OCI-LY7 (cell line): ENCODE data around the gene NDUFAF4. TPM values are rescaled to one million over a fixed set of nuclear protein-coding genes. Genes with fewer than 3 reads are reported as not detected.

Experiments used
- BruUV-seq: library from RNA; stranded (reverse); fragments of 400-500 nt; replicated peaks from 2 replicates; lab custom pipeline; 2021; lab: Mats Ljungman, UMichigan
- CTCF ChIA-PET: fragments of 300-600 bp; sonication (Branson Sonifier 250); formaldehyde crosslinking; loops from one replicate; lab custom pipeline; 2022; ENCODE audit warnings: antibody characterized with exemption; ENCODE audit not compliant: unreplicated experiment; lab: Charles Lee
- POLR2A ChIA-PET: fragments of 300-600 bp; sonication (Branson Sonifier 250); formaldehyde crosslinking; loops from one replicate; lab custom pipeline; 2022; ENCODE audit warnings: antibody characterized with exemption; lab: Charles Lee
- DNase-seq: peaks from one replicate; pipeline ENCODE4 v3.0.0-alpha.2; 2015; ENCODE audit warnings: low spot score
- H2AFZ ChIP-seq: fragments of 200-600 bp; sonication (generic), shearing (Covaris generic); 2 replicates; pipeline ENCODE4 v1.6.1; 2014; ENCODE audit warnings: mild to moderate bottlenecking, antibody characterized with exemption, low read length, moderate library complexity
- H3K27ac ChIP-seq: fragments of 200-600 bp; sonication (generic); 2 replicates; pipeline ENCODE4 v1.5.1; 2014; ENCODE audit warnings: mixed run types, low read depth, mild to moderate bottlenecking, moderate library complexity, low read length, inconsistent platforms; ENCODE audit not compliant: poor library complexity, severe bottlenecking
- H3K36me3 ChIP-seq: fragments of 200-600 bp; sonication (generic); 2 replicates; pipeline ENCODE4 v1.6.1; 2014; ENCODE audit warnings: mild to moderate bottlenecking, antibody characterized with exemption, low read length, moderate library complexity, mixed read lengths; ENCODE audit not compliant: insufficient read depth
- H3K4me1 ChIP-seq: fragments of 200-600 bp; sonication (generic); 2 replicates; pipeline ENCODE4 v1.5.1; 2014; ENCODE audit warnings: mild to moderate bottlenecking, low read length; ENCODE audit not compliant: insufficient read depth, poor library complexity, severe bottlenecking
- H3K4me2 ChIP-seq: fragments of 200-600 bp; sonication (generic); 2 replicates; pipeline ENCODE4 v1.6.1; 2014; ENCODE audit warnings: mild to moderate bottlenecking, low read length
- H3K4me3 ChIP-seq: fragments of 200-600 bp; sonication (generic); 2 replicates; pipeline ENCODE4 v1.5.1; 2014; ENCODE audit warnings: mild to moderate bottlenecking, low read depth, low read length; ENCODE audit not compliant: poor library complexity, severe bottlenecking
- H3K79me2 ChIP-seq: fragments of 200-600 bp; sonication (generic); 2 replicates; pipeline ENCODE4 v1.6.1; 2016; ENCODE audit warnings: low read depth, mild to moderate bottlenecking, low read length, moderate library complexity, mixed read lengths; ENCODE audit not compliant: insufficient read depth
- H3K9me2 ChIP-seq: fragments of 200-600 bp; sonication (generic); 2 replicates; pipeline ENCODE4 v1.6.1; 2016; ENCODE audit warnings: mild to moderate bottlenecking, low read length, mixed read lengths; ENCODE audit not compliant: insufficient read depth
- H3K9me3 ChIP-seq: fragments of 200-600 bp; sonication (generic); 2 replicates; pipeline ENCODE4 v1.6.1; 2014; ENCODE audit warnings: mild to moderate bottlenecking, mixed run types, low read length, mixed read lengths
- H4K20me1 ChIP-seq: fragments of 200-600 bp; sonication (generic); 2 replicates; pipeline ENCODE4 v1.6.1; 2014; ENCODE audit warnings: mild to moderate bottlenecking, antibody characterized with exemption, low read length, moderate library complexity, mixed read lengths; ENCODE audit not compliant: insufficient read depth
- CTCF ChIP-seq: fragments of 200-600 bp; sonication (generic); conservative IDR thresholded peaks from 2 replicates; pipeline ENCODE4 v1.5.1; 2014; ENCODE audit warnings: mild to moderate bottlenecking, antibody characterized with exemption, low read length, moderate library complexity, mixed read lengths
- EZH2phosphoT487 ChIP-seq: fragments of 200-600 bp; sonication (generic); IDR thresholded peaks from 2 replicates; pipeline ENCODE4 v1.6.1; 2018; ENCODE audit warnings: low read depth, borderline replicate concordance, mild to moderate bottlenecking, mixed run types, antibody characterized with exemption, low read length, moderate library complexity, mixed read lengths
- intact Hi-C: fragments of 100-400 bp; cut with micrococcal nuclease; formaldehyde crosslinking; loops from one replicate; pipeline ENCODE4 v1.10.0; 2022; ENCODE audit not compliant: unreplicated experiment
- total RNA-seq, 2 experiments: library from RNA; depleted of rRNA in 1 of 2; stranded (reverse); fragments of >200 nt in 1 of 2; shearing (Covaris generic) in 1 of 2; gene quantifications; 2 replicates each; pipeline ENCODE4 v1.2.3, GENCODE V29; 2014 to 2022

NDUFAF4 gene
- total RNA-seq, 2 experiments from 2014 or later = 31.5 to 80.4 TPM

- H3K27ac ChIP-seq = peak overlapping the region; percentile 77
- no TSS peak for BruUV-seq
Observed at GRCh38 chr6:96899019-96899418, 1.3 kb upstream of the NDUFAF4 start.

GRCh38 chr6:96898241-96898851 is 655 bp upstream of the NDUFAF4 start:
- peaks cover 37% of the 10 kb centered on the region for H3K36me3 ChIP-seq
- DNase-seq = peak; percentile 15
- peak overlapping the region; percentile 74 for H3K4me2 ChIP-seq
- H3K4me3 ChIP-seq = peak overlapping the region; percentile 97
- H3K4me1 ChIP-seq = peaks cover 33% of the 10 kb centered on the region
- H3K9me2 ChIP-seq = no peaks in the 10 kb centered on the region
- no peak for TF ChIP-seq CTCF
- TF ChIP-seq EZH2phosphoT487 = no peak
- H3K27ac ChIP-seq = peak overlapping the region; percentile 77
- H2AFZ ChIP-seq = peak overlapping the region; percentile 86
- H3K9me3 ChIP-seq = no peaks in the 10 kb centered on the region
- intact Hi-C loops = loop anchor here (2.0 to 5.0 kb wide), 2 partner anchors 160 to 286 kb away; no protein-coding TSS in a partner anchor
- peaks cover 42% of the 10 kb centered on the region for H3K79me2 ChIP-seq
- ChIA-PET CTCF (interaction anchor here (1.3 to 1.6 kb wide), 2 partner anchors 23 to 160 kb away, joined by 4 to 6 read pairs; no protein-coding TSS in a partner anchor), POLR2A (interaction anchor here (1.1 to 3.1 kb wide), 6 partner anchors 10 to 155 kb away, joined by 3 to 20 read pairs (median 7); no protein-coding TSS in a partner anchor)
- BruUV-seq = TSS peak; percentile 98
- peaks cover 22% of the 10 kb centered on the region; the same call in 1 of the 2 replicates for H4K20me1 ChIP-seq

More at GRCh38 chr6:96899019-96899418, 1.3 kb upstream of the NDUFAF4 start:
- ChIA-PET POLR2A (interaction anchor here (0.6 to 3.0 kb wide), 9 partner anchors 9 to 376 kb away, joined by 3 to 20 read pairs (median 4); no protein-coding TSS in a partner anchor), CTCF (interaction anchor here (1.3 to 1.6 kb wide), 2 partner anchors 22 to 160 kb away, joined by 4 to 6 read pairs; no protein-coding TSS in a partner anchor)
- Histone ChIP-seq H3K9me2 (no peaks in the 10 kb centered on the region), H3K36me3 (peaks cover 30% of the 10 kb centered on the region), H3K4me3 (peak overlapping the region; percentile 97), H3K4me2 (peak overlapping the region; percentile 74), H3K4me1 (peaks cover 33% of the 10 kb centered on the region), H4K20me1 (peaks cover 22% of the 10 kb centered on the region; the same call in 1 of the 2 replicates), H2AFZ (peak overlapping the region; percentile 86; the same call in 1 of the 2 replicates), H3K9me3 (no peaks in the 10 kb centered on the region), H3K79me2 (peaks cover 35% of the 10 kb centered on the region)
- peak; percentile 40 for DNase-seq
- intact Hi-C loops = loop anchor here (2.0 to 5.0 kb wide), 2 partner anchors 160 to 287 kb away; no protein-coding TSS in a partner anchor
- TF ChIP-seq CTCF (peak; percentile 73), EZH2phosphoT487 (no peak)
